CD4-positive, alpha-beta memory T cell (primary cell): ENCODE measurements around the gene BIRC7. TPM values are rescaled to one million over a fixed set of nuclear protein-coding genes. Genes with fewer than 3 reads are reported as not detected.

Experiments
- CTCF ChIA-PET: fragments of 350-600 bp; sonication (Branson Sonifier 250); formaldehyde crosslinking; loops from one replicate; lab custom pipeline; 2021; ENCODE audit warnings: inconsistent platforms; ENCODE audit not compliant: partially characterized antibody; lab: Charles Lee
- POLR2A ChIA-PET: fragments of 350-600 bp; sonication (Branson Sonifier 250); formaldehyde crosslinking; loops from one replicate; lab custom pipeline; 2021; ENCODE audit not compliant: partially characterized antibody; lab: Charles Lee
- DNase-seq, 5 donors: peaks; one replicate each; pipeline versions ENCODE4 v3.0.0 to v3.0.0-alpha.2; 2020 to 2022; ENCODE audit warnings: mixed read lengths in 1 of 5
- H3K27ac ChIP-seq: one replicate; pipeline ENCODE4 v1.7.0; 2013; ENCODE audit warnings: low read depth, low read length
- H3K27me3 ChIP-seq: 2 replicates; pipeline ENCODE4 v1.7.0; 2013; ENCODE audit warnings: mild to moderate bottlenecking, low read length, moderate library complexity; ENCODE audit not compliant: insufficient read depth
- H3K36me3 ChIP-seq: 2 replicates; pipeline ENCODE4 v1.7.0; 2013; ENCODE audit warnings: mild to moderate bottlenecking, low read length, moderate library complexity; ENCODE audit not compliant: insufficient read depth
- H3K4me1 ChIP-seq: 2 replicates; pipeline ENCODE4 v1.7.0; 2013; ENCODE audit warnings: mild to moderate bottlenecking, low read length, moderate library complexity; ENCODE audit not compliant: insufficient read depth
- H3K4me3 ChIP-seq, 2 donors: one replicate each; pipeline ENCODE4 v1.7.0; 2013; ENCODE audit warnings: low read length in 2 of 2, mild to moderate bottlenecking in 1 of 2
- H3K9me3 ChIP-seq, 2 donors: one replicate each; pipeline ENCODE4 v1.7.0; 2013; ENCODE audit warnings: low read length in 2 of 2, control low read depth in 1 of 2; ENCODE audit not compliant: control insufficient read depth in 1 of 2
- H3K27ac Mint-ChIP-seq, 7 donors: one replicate each; pipeline ENCODE4 v1.8.0; 2020 to 2021; ENCODE audit warnings: mixed read lengths in 7 of 7, mild to moderate bottlenecking in 6 of 7, inconsistent platforms in 3 of 7, moderate library complexity in 3 of 7
- H3K27me3 Mint-ChIP-seq, 2 donors: one replicate each; pipeline ENCODE4 v1.8.0; 2020 to 2021; ENCODE audit warnings: mixed read lengths in 2 of 2
- H3K36me3 Mint-ChIP-seq, 2 donors: one replicate each; pipeline ENCODE4 v1.8.0; 2020 to 2021; ENCODE audit warnings: mixed read lengths in 2 of 2, inconsistent platforms in 1 of 2, mild to moderate bottlenecking in 1 of 2
- H3K4me1 Mint-ChIP-seq, 4 donors: one replicate each; pipeline ENCODE4 v1.8.0; 2020 to 2021; ENCODE audit warnings: mixed read lengths in 4 of 4, mild to moderate bottlenecking in 1 of 4
- H3K4me3 Mint-ChIP-seq, 8 donors: one replicate each; pipeline ENCODE4 v1.8.0; 2020 to 2021; ENCODE audit warnings: mixed read lengths in 8 of 8, mild to moderate bottlenecking in 7 of 8, moderate library complexity in 6 of 8, inconsistent platforms in 3 of 8
- H3K9me3 Mint-ChIP-seq, 8 donors: one replicate each; pipeline ENCODE4 v1.8.0; 2020 to 2021; ENCODE audit warnings: mixed read lengths in 8 of 8, mild to moderate bottlenecking in 5 of 8, inconsistent platforms in 3 of 8, moderate library complexity in 1 of 8
- intact Hi-C: fragments of 100-400 bp; cut with micrococcal nuclease; formaldehyde crosslinking; loops from one replicate; pipeline ENCODE4 v1.15.1; 2023
- polyA plus RNA-seq, 2 donors: library from polyadenylated mRNA; unstranded; fragments of 300-500 nt; fragmentation: Illumina TruSeq; gene quantifications; one replicate each; pipeline ENCODE4 v1.2.3, GENCODE V29; 2021
- total RNA-seq, 2 experiments: library from RNA; stranded (reverse); gene quantifications; one replicate each; pipeline ENCODE4 v1.2.3, GENCODE V29; 2021

BIRC7 gene
- total and polyA plus RNA-seq, 4 experiments from 2014 or later, result not detected

DNA sequence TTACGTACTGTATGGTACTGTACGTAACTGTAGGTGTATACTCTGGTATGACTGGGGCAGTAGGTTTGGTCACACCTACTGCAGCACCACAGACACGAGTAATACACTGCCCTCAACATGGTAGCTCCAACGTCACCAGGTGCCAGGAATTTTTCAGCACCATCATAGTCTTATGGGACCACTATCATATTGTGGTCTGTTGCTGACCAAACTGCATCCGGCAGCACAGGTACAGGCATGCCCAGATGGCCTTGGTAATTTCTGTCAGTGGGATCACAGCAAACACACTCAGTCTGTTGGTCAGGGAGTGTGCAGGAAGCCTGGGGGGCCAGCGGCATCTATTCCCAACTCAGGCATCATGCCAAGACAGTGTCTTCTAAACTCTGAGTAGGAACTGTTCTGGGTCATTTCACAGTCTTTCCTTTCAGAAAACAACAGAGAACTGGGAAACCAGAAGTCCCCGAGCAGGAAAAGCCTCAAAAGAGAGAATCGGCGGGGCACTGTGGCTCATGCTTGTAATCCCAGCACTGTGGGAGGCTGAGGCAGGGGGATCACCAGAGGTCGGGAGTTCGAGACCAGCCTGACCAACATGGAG, 25.6 kb upstream of the BIRC7 start:
- Histone ChIP-seq H3K9me3 (no peaks in the 10 kb centered on the region), H3K4me1 (peaks cover 57% of the 10 kb centered on the region), H3K4me3 (no peak overlapping the region), H3K27me3 (no peaks in the 10 kb centered on the region), H3K36me3 (peaks cover 71% of the 10 kb centered on the region), H3K27ac (no peak overlapping the region)
- Mint-ChIP-seq H3K9me3 (no peaks in the 10 kb centered on the region), H3K36me3 (peaks cover 38 to 83% of the 10 kb centered on the region in 2 donors), H3K4me3 (peak overlapping the region in 1 of 8 donors; percentile 7), H3K27me3 (no peaks in the 10 kb centered on the region), H3K27ac (peak overlapping the region in 2 of 7 donors; percentile 4 to 61), H3K4me1 (peaks cover 36 to 86% (median 52%) of the 10 kb centered on the region in 4 donors)
- DNase-seq, result no peak
- ChIA-PET CTCF (interaction anchor here (8.3 kb wide), 1 partner anchor 14 kb away, joined by 64 read pairs; no protein-coding TSS in a partner anchor), POLR2A (no interaction called here)
- intact Hi-C loops, result no loop called here

- no peaks in the 10 kb centered on the region for H3K9me3 Mint-ChIP-seq
- H3K4me1 Mint-ChIP-seq, result peaks cover 39 to 80% (median 54%) of the 10 kb centered on the region in 4 donors
- POLR2A ChIA-PET, result no interaction called here
- Histone ChIP-seq H3K27me3 (no peaks in the 10 kb centered on the region), H3K4me1 (peaks cover 66% of the 10 kb centered on the region), H3K4me3 (no peak overlapping the region), H3K9me3 (no peaks in the 10 kb centered on the region), H3K27ac (no peak overlapping the region), H3K36me3 (peaks cover 56% of the 10 kb centered on the region)
- DNase-seq, result no peak
- intact Hi-C loops, result no loop called here
- peaks cover 29 to 64% of the 10 kb centered on the region in 2 donors for H3K36me3 Mint-ChIP-seq
- H3K4me3 Mint-ChIP-seq, result peak overlapping the region in 4 of 8 donors; percentile 1 to 53 (median 51)
- H3K27ac Mint-ChIP-seq, result peak overlapping the region in 3 of 7 donors; percentile 56 to 70 (median 62)
- CTCF ChIA-PET, result interaction anchor here (8.3 kb wide), 1 partner anchor 12 kb away, joined by 64 read pairs; no protein-coding TSS in a partner anchor
- no peaks in the 10 kb centered on the region for H3K27me3 Mint-ChIP-seq
These were observed 23.3 kb upstream of the BIRC7 start for GRCh38 chr20:63212393-63212730.

DNA sequence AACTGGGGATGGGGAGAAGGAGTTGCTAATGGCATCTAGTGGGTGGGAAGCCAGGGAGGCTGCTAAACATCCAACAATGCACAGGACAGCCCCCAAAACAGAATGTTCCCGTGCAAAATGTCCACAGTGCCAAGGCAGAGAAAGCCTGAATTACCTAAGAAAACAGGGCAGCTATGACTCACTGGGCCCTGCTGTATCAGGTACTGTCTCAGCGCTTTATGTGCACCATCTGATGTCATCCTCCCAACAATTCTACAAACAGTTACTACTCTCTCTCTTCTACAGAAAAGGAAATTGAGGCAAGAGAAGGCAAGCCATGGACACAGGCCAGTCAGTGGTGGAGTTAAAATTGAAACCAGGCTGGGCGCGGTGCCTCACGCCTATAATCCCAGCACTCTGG, 22.9 kb upstream of the BIRC7 start:
- POLR2A ChIA-PET, result no interaction called here
- CTCF ChIA-PET, result interaction anchor here (8.3 kb wide), 1 partner anchor 12 kb away, joined by 64 read pairs; no protein-coding TSS in a partner anchor
- peaks cover 29 to 59% of the 10 kb centered on the region in 2 donors for H3K36me3 Mint-ChIP-seq
- no peaks in the 10 kb centered on the region for H3K27me3 ChIP-seq
- no peak overlapping the region for H3K27ac ChIP-seq
- intact Hi-C loops, result no loop called here
- peaks cover 66% of the 10 kb centered on the region for H3K4me1 ChIP-seq
- H3K4me1 Mint-ChIP-seq, result peaks cover 39 to 78% (median 54%) of the 10 kb centered on the region in 4 donors
- H3K9me3 Mint-ChIP-seq, result no peaks in the 10 kb centered on the region
- H3K9me3 ChIP-seq, result no peaks in the 10 kb centered on the region
- peak overlapping the region in 2 of 7 donors; percentile 26 to 62 for H3K27ac Mint-ChIP-seq
- H3K36me3 ChIP-seq, result peaks cover 52% of the 10 kb centered on the region
- peak overlapping the region in 4 of 8 donors; percentile 1 to 65 (median 32) for H3K4me3 Mint-ChIP-seq
- H3K4me3 ChIP-seq, result no peak overlapping the region
- no peaks in the 10 kb centered on the region for H3K27me3 Mint-ChIP-seq
- no peak for DNase-seq

DNA sequence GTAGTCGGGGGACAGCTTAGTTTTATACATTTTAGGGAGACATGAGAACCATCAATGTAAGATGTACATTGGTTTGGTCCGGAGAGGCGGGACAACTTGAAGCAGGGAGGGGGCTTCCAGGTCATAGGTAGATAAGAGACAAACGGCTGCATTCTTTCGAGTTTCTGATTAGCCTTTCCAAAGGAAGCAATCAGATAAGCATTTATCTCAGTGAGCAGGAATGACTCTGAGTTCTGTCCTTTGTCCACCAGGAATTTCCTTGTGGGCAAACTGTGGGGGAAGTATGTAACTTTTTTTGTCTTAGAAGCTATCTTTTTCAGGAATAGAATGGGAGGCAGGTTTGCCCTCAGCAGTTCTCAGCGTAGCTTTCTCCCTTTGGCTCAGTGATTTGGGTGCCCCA, 21.2 kb upstream of the BIRC7 start:
- ChIA-PET CTCF (interaction anchor here (8.3 kb wide), 1 partner anchor 10 kb away, joined by 64 read pairs; no protein-coding TSS in a partner anchor), POLR2A (interaction anchor here (2.5 kb wide), 1 partner anchor 58 kb away, joined by 11 read pairs; the partner anchor contains the start of gene ARFGAP1)
- H3K9me3 Mint-ChIP-seq, result no peaks in the 10 kb centered on the region
- Histone ChIP-seq H3K4me3 (peak overlapping the region in 1 of 2 donors; percentile 76), H3K4me1 (peaks cover 64% of the 10 kb centered on the region), H3K36me3 (peaks cover 38% of the 10 kb centered on the region), H3K9me3 (no peaks in the 10 kb centered on the region), H3K27ac (peak overlapping the region; percentile 74), H3K27me3 (no peaks in the 10 kb centered on the region)
- DNase-seq, result no peak
- peaks cover 35 to 67% (median 51%) of the 10 kb centered on the region in 4 donors for H3K4me1 Mint-ChIP-seq
- peak overlapping the region; percentile 39 to 95 (median 91) for H3K27ac Mint-ChIP-seq
- H3K4me3 Mint-ChIP-seq, result peak overlapping the region; percentile 85 to 97 (median 90)
- intact Hi-C loops, result no loop called here
- peaks cover 29 to 46% of the 10 kb centered on the region in 2 donors for H3K36me3 Mint-ChIP-seq
- H3K27me3 Mint-ChIP-seq, result no peaks in the 10 kb centered on the region

DNA sequence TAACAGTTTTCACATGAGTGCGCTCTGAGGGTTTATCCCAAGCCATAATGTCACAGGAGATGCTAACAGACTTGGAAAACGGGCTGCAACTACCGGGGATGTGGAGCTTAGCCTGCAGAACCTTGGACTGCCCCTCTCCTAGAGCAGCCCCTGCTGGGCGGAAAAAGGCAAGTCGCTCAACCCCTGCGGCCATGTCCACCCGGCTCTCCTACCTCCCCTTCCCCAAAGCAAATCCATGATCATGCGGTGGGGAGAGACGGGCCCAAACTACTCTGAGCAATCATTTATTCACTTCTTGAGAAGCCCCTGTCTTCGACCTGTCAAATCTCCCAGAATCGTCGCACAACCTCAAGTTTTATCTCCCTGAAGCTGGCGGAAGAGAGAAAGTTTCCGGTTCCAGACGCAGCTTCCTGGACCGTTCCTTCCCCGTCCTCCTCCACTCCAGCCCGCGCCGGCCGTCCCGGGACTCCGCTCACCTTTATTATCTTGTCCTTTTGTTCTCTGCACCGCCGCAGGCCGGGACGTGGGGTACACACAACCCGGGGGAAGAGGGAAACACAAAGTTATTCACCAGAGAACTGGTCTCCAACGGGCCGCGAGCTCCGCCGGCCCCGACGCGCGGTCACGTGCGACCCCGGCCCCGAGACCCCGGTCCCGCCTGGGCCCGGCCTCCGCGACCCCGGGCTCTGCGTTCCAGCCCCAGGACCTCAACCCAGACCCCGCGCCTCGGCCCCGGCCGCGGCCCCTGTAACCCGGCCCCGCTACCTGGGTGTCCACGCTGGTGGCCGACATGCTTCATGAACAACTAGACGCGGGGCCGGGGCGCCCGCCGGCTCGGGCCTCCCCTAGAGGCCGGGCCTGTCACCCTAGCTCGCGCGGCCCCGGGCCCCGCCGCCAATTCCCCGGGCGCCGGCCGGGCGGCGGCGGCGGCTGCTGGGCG, 20.3 kb upstream of the BIRC7 start:
- Mint-ChIP-seq H3K27me3 (peaks cover 0 to 1% of the 10 kb centered on the region in 2 donors), H3K27ac (peak overlapping the region; percentile 75 to 95 (median 93)), H3K4me3 (peak overlapping the region; percentile 85 to 97 (median 90)), H3K36me3 (peaks cover 29 to 39% of the 10 kb centered on the region in 2 donors), H3K9me3 (no peaks in the 10 kb centered on the region), H3K4me1 (peaks cover 35 to 59% (median 47%) of the 10 kb centered on the region in 4 donors)
- H3K27me3 ChIP-seq, result no peaks in the 10 kb centered on the region
- peaks cover 31% of the 10 kb centered on the region for H3K36me3 ChIP-seq
- peak in 2 of 5 donors; percentile 12 to 13 for DNase-seq
- ChIA-PET CTCF (interaction anchor here (8.3 kb wide), 1 partner anchor 9 kb away, joined by 64 read pairs; no protein-coding TSS in a partner anchor), POLR2A (interaction anchor here (0.9 to 2.5 kb wide), 3 partner anchors 57 to 354 kb away, joined by 3 to 11 read pairs (median 3); partner anchors contain the start of gene ARFGAP1)
- intact Hi-C loops, result loop anchor here (1.0 to 2.0 kb wide), 2 partner anchors 57 to 113 kb away; partner anchors contain the start of gene ARFGAP1
- H3K27ac ChIP-seq, result peak overlapping the region; percentile 74
- H3K9me3 ChIP-seq, result no peaks in the 10 kb centered on the region
- H3K4me1 ChIP-seq, result peaks cover 55% of the 10 kb centered on the region
- peak overlapping the region; percentile 66 to 76 for H3K4me3 ChIP-seq

- Mint-ChIP-seq H3K4me1 (peaks cover 30 to 50% (median 42%) of the 10 kb centered on the region in 4 donors), H3K4me3 (peak within 1 kb of the TSS; percentile 88 to 97 (median 90)), H3K27me3 (peaks cover 0 to 6% of the 10 kb centered on the region in 2 donors), H3K36me3 (peaks cover 26 to 33% of the 10 kb centered on the region in 2 donors), H3K9me3 (no peaks in the 10 kb centered on the region), H3K27ac (peak within 1 kb of the TSS; percentile 91 to 96 (median 95))
- H3K27me3 ChIP-seq, result no peaks in the 10 kb centered on the region
- DNase-seq, result peak; percentile 95 to 97 (median 96)
- H3K9me3 ChIP-seq, result no peaks in the 10 kb centered on the region
- peaks cover 48% of the 10 kb centered on the region for H3K4me1 ChIP-seq
- intact Hi-C loops, result loop anchor here (1.0 to 2.0 kb wide), 2 partner anchors 56 to 113 kb away; partner anchors contain the start of gene ARFGAP1
- ChIA-PET POLR2A (interaction anchor here (0.7 to 2.5 kb wide), 4 partner anchors 57 to 355 kb away, joined by 3 to 11 read pairs (median 3); partner anchors contain the start of genes ARFGAP1 and PPDPF), CTCF (interaction anchor here (8.3 kb wide), 1 partner anchor 8 kb away, joined by 64 read pairs; no protein-coding TSS in a partner anchor)
- peak within 1 kb of the TSS; percentile 78 to 80 for H3K4me3 ChIP-seq
- peak within 1 kb of the TSS; percentile 74 for H3K27ac ChIP-seq
- peaks cover 24% of the 10 kb centered on the region for H3K36me3 ChIP-seq
These were observed 19.5 kb upstream of the BIRC7 start, which contains the start of gene YTHDF1 for GRCh38 chr20:63216041-63216848. Gene YTHDF1, minus strand, starts transcription at chr20:63216131. Its CDS starts 239 bp downstream, at chr20:63215892.
